H1 (cell line): ENCODE results near the gene KRT83. TPM values are rescaled to one million over a fixed set of nuclear protein-coding genes. Genes with fewer than 3 reads are reported as not detected.

Source experiments
- CTCF ChIA-PET: fragments of 300-600 bp; sonication (Branson Sonifier 250); formaldehyde crosslinking; loops from one replicate; lab custom pipeline; 2021; ENCODE audit not compliant: partially characterized antibody; lab: Charles Lee
- POLR2A ChIA-PET: fragments of 300-600 bp; sonication (Branson Sonifier 250); formaldehyde crosslinking; loops from one replicate; lab custom pipeline; 2021; ENCODE audit warnings: inconsistent platforms; ENCODE audit not compliant: partially characterized antibody; lab: Charles Lee
- DNase-seq, 2 experiments: peaks; one replicate each; pipeline versions ENCODE4 v3.0.0 to v3.0.0-alpha.2; 2010 to 2022; ENCODE audit warnings: low spot score in 2 of 2, low read depth in 1 of 2, mixed read lengths in 1 of 2
- FAIRE-seq: peaks from 2 replicates; lab custom pipeline; 2011; peaks lifted over from hg19 to GRCh38; lab: Jason Lieb, UNC
- H2AFZ ChIP-seq: 2 replicates; pipeline ENCODE4 v1.8.1; 2012; ENCODE audit warnings: low read length, inconsistent platforms
- H2AK5ac ChIP-seq: 2 replicates; pipeline ENCODE4 v1.6.1; 2013; ENCODE audit warnings: low read depth, low read length
- H2BK120ac ChIP-seq: replicated peaks from 2 replicates; pipeline ENCODE3; 2013; ENCODE audit warnings: low read depth, low read length, inconsistent platforms
- H2BK12ac ChIP-seq: 2 replicates; pipeline ENCODE4 v1.6.1; 2013; ENCODE audit warnings: low read depth, low read length
- H2BK15ac ChIP-seq: 2 replicates; pipeline ENCODE4 v1.6.1; 2013; ENCODE audit warnings: low read length
- H2BK20ac ChIP-seq: 2 replicates; pipeline ENCODE4 v1.6.1; 2013; ENCODE audit warnings: low read length
- H2BK5ac ChIP-seq: 2 replicates; pipeline ENCODE4 v1.6.1; 2013; ENCODE audit warnings: low read depth, low read length
- H3K14ac ChIP-seq: 2 replicates; pipeline ENCODE4 v1.6.1; 2013; ENCODE audit warnings: inconsistent platforms; ENCODE audit not compliant: insufficient read length
- H3K18ac ChIP-seq: 2 replicates; pipeline ENCODE4 v1.6.1; 2013; ENCODE audit warnings: low read length; ENCODE audit errors: extremely low read depth
- H3K23ac ChIP-seq: 2 replicates; pipeline ENCODE4 v1.6.1; 2013; ENCODE audit warnings: inconsistent platforms; ENCODE audit not compliant: insufficient read length
- H3K23me2 ChIP-seq: 2 replicates; pipeline ENCODE4 v1.6.1; 2013; ENCODE audit warnings: low read depth, low read length
- H3K27ac ChIP-seq: 2 replicates; pipeline ENCODE4 v1.6.1; 2011; ENCODE audit warnings: low read depth, low read length, inconsistent platforms
- H3K27me3 ChIP-seq, 4 experiments: replicated peaks in 1 of 4; 1 replicate in 1 of 4; 2 replicates in 3 of 4; pipeline versions ENCODE4 v1.6.1 to v1.8.1; 2011 to 2013; ENCODE audit warnings: low read length in 3 of 4, mild to moderate bottlenecking in 3 of 4, inconsistent platforms in 2 of 4, mixed read lengths in 2 of 4, moderate library complexity in 1 of 4; ENCODE audit not compliant: control insufficient read depth in 3 of 4, insufficient read depth in 3 of 4; ENCODE audit errors: extremely low read depth in 1 of 4
- H3K36me3 ChIP-seq, 4 experiments: 2 replicates each; pipeline versions ENCODE4 v1.6.1 to v1.8.1; 2011 to 2013; ENCODE audit warnings: mild to moderate bottlenecking in 4 of 4, low read length in 3 of 4, moderate library complexity in 2 of 4, control low read depth in 1 of 4, inconsistent platforms in 1 of 4; ENCODE audit not compliant: insufficient read depth in 4 of 4, control insufficient read depth in 2 of 4
- H3K4ac ChIP-seq: replicated peaks from 2 replicates; pipeline ENCODE3; 2013; ENCODE audit warnings: low read length, low read depth, mixed read lengths, inconsistent platforms; ENCODE audit not compliant: insufficient read length
- H3K4me1 ChIP-seq, 4 experiments: replicated peaks in 1 of 4; 1 replicate in 1 of 4; 2 replicates in 3 of 4; pipeline versions ENCODE4 v1.6.1 to v1.8.1; 2011 to 2013; ENCODE audit warnings: low read length in 3 of 4, inconsistent platforms in 2 of 4, mixed read lengths in 1 of 4; ENCODE audit not compliant: insufficient read depth in 4 of 4, control insufficient read depth in 3 of 4
- H3K4me2 ChIP-seq, 2 experiments: 2 replicates each; pipeline versions ENCODE4 v1.6.1 to v1.8.1; 2011 to 2013; ENCODE audit warnings: low read depth in 2 of 2, low read length in 2 of 2, control low read depth in 1 of 2, inconsistent platforms in 1 of 2, mild to moderate bottlenecking in 1 of 2; ENCODE audit not compliant: insufficient read depth in 1 of 2
- H3K4me3 ChIP-seq, 4 experiments: fragments of 200-600, 300-600 bp in 1 of 4; sonication (generic), shearing (Covaris generic), sonication (Bioruptor Twin) in 1 of 4; 2 replicates each; pipeline versions ENCODE4 v1.5.1 to v1.8.1; 2011 to 2016; ENCODE audit warnings: low read length in 4 of 4, low read depth in 3 of 4, control low read depth in 2 of 4, inconsistent platforms in 2 of 4, mild to moderate bottlenecking in 2 of 4, mixed read lengths in 1 of 4, moderate library complexity in 1 of 4; ENCODE audit not compliant: insufficient read depth in 2 of 4; ENCODE audit errors: extremely low read depth in 1 of 4
- H3K56ac ChIP-seq: replicated peaks from 2 replicates; pipeline ENCODE3; 2013; ENCODE audit warnings: low read depth, mild to moderate bottlenecking, mixed read lengths, low read length, inconsistent platforms; ENCODE audit not compliant: insufficient read length
- H3K79me1 ChIP-seq: 2 replicates; pipeline ENCODE4 v1.6.1; 2013; ENCODE audit warnings: low read depth, low read length, control low read depth
- H3K79me2 ChIP-seq, 2 experiments: 2 replicates each; pipeline versions ENCODE4 v1.6.1 to v1.8.1; 2012 to 2013; ENCODE audit warnings: low read length in 2 of 2, mild to moderate bottlenecking in 2 of 2, inconsistent platforms in 1 of 2; ENCODE audit not compliant: insufficient read depth in 2 of 2, control insufficient read depth in 1 of 2
- H3K9ac ChIP-seq, 4 experiments: replicated peaks in 1 of 4; 1 replicate in 1 of 4; 2 replicates in 3 of 4; pipeline versions ENCODE4 v1.6.1 to v1.8.1; 2011 to 2013; ENCODE audit warnings: low read depth in 3 of 4, low read length in 3 of 4, control low read depth in 2 of 4, mild to moderate bottlenecking in 2 of 4, moderate library complexity in 2 of 4, inconsistent platforms in 1 of 4; ENCODE audit errors: extremely low read depth in 1 of 4
- H3K9me3 ChIP-seq, 2 experiments: 2 replicates each; pipeline versions ENCODE4 v1.6.1 to v1.8.1; 2012 to 2013; ENCODE audit warnings: mild to moderate bottlenecking in 2 of 2, moderate library complexity in 2 of 2, control low read depth in 1 of 2, inconsistent platforms in 1 of 2, low read depth in 1 of 2, low read length in 1 of 2, mixed read lengths in 1 of 2; ENCODE audit not compliant: insufficient read depth in 2 of 2
- H4K20me1 ChIP-seq, 2 experiments: replicated peaks in 1 of 2; 2 replicates each; pipeline versions ENCODE3 to v1.8.1; 2011 to 2013; ENCODE audit warnings: inconsistent platforms in 2 of 2, low read length in 2 of 2, mild to moderate bottlenecking in 1 of 2; ENCODE audit not compliant: insufficient read depth in 2 of 2, control insufficient read depth in 1 of 2
- H4K5ac ChIP-seq: 2 replicates; pipeline ENCODE4 v1.6.1; 2013; ENCODE audit warnings: low read length, low read depth, mixed read lengths, inconsistent platforms; ENCODE audit not compliant: insufficient read length
- H4K8ac ChIP-seq: 2 replicates; pipeline ENCODE4 v1.8.0; 2013; ENCODE audit warnings: mild to moderate bottlenecking, moderate library complexity, low read length, inconsistent platforms; ENCODE audit not compliant: insufficient read depth; ENCODE audit errors: extremely low read depth
- H4K91ac ChIP-seq: replicated peaks from 2 replicates; pipeline ENCODE3; 2013; ENCODE audit warnings: low read length, mixed read lengths, inconsistent platforms; ENCODE audit not compliant: insufficient read length
- ATF3 ChIP-seq: IDR thresholded peaks from 2 replicates; pipeline ENCODE4 v1.6.1; 2011; ENCODE audit warnings: low read depth, mild to moderate bottlenecking, low read length; ENCODE audit not compliant: insufficient read depth
- CEBPB ChIP-seq: IDR thresholded peaks from 2 replicates; pipeline ENCODE4 v1.6.1; 2012; ENCODE audit warnings: low read depth, low read length
- CTBP2 ChIP-seq: IDR thresholded peaks from 2 replicates; pipeline ENCODE4 v1.7.0; 2011; ENCODE audit warnings: borderline replicate concordance, mild to moderate bottlenecking, moderate library complexity, mixed read lengths, low read length; ENCODE audit not compliant: insufficient read depth, insufficient read length
- JUN ChIP-seq: IDR thresholded peaks from 2 replicates; pipeline ENCODE4 v1.6.1; 2011; ENCODE audit warnings: low read depth, mild to moderate bottlenecking, improper control_type of control experiment, low read length
- KDM5A ChIP-seq: fragments of 200-600 bp; IDR thresholded peaks from 2 replicates; pipeline ENCODE4 v1.7.1; 2012; ENCODE audit warnings: mild to moderate bottlenecking, low read length, inconsistent platforms, mixed read lengths
- POLR2AphosphoS5 ChIP-seq: IDR thresholded peaks from 2 replicates; pipeline ENCODE4 v1.6.1; 2011; ENCODE audit warnings: low read depth, low read length
- RFX5 ChIP-seq: IDR thresholded peaks from 2 replicates; pipeline ENCODE4 v1.6.1; 2011; ENCODE audit warnings: low read depth, low read length, improper control_type of control experiment, borderline replicate concordance
- SIRT6 ChIP-seq: IDR thresholded peaks from one replicate; pipeline ENCODE4 v1.7.1; 2012; ENCODE audit warnings: low read length, inconsistent platforms
- SIX5 ChIP-seq: IDR thresholded peaks from 2 replicates; pipeline ENCODE4 v1.6.1; 2011; ENCODE audit warnings: mild to moderate bottlenecking, low read depth, low read length
- TCF12 ChIP-seq: IDR thresholded peaks from 2 replicates; pipeline ENCODE4 v1.6.1; 2011; ENCODE audit warnings: low read depth, mild to moderate bottlenecking, low read length
- USF2 ChIP-seq: IDR thresholded peaks from 2 replicates; pipeline ENCODE4 v1.6.1; 2011; ENCODE audit warnings: low read length, improper control_type of control experiment
- ZNF274 ChIP-seq: IDR thresholded peaks from 2 replicates; pipeline ENCODE4 v1.7.0; 2012; ENCODE audit warnings: low read length, borderline replicate concordance; ENCODE audit errors: extremely low read depth
- WGBS, 2 experiments: shearing (Covaris generic) in 1 of 2; methylation state at CpG; one replicate each; pipeline versions ENCODE4 v1.1.6 to v1.1.7; 2013 to 2015; ENCODE audit warnings: low lambda C conversion rate in 2 of 2, mixed read lengths in 2 of 2, inconsistent platforms in 1 of 2, low coverage in 1 of 2, missing lambda C conversion rate in 1 of 2; ENCODE audit not compliant: insufficient replicate concordance in 2 of 2, insufficient coverage in 1 of 2, insufficient read length in 1 of 2; ENCODE audit errors: extremely low coverage in 1 of 2, missing lambda C conversion rate in 1 of 2; 5-methylcytosine and 5-hydroxymethylcytosine counted together
- polyA plus RNA-seq, 7 experiments: library from polyadenylated mRNA; depleted of rRNA in 3 of 7; stranded (reverse) in 5 of 7; unstranded in 2 of 7; fragments of >200 nt in 5 of 7; fragments of 200-250 nt in 2 of 7; gene quantifications; 1 replicate in 5 of 7; 2 replicates in 1 of 7; 4 replicates in 1 of 7; pipeline versions ENCODE4 v1.2.1 to v1.2.3, GENCODE V29; 2011 to 2013; ENCODE audit warnings: missing spikeins in 2 of 7, mixed read lengths in 2 of 7
- total RNA-seq: library from RNA; stranded (reverse); fragmentation: NEBNext Ultra II Directional; extraction: Animal tissue kit (Norgen Biotek cat#: 25700); gene quantifications from 2 replicates; pipeline ENCODE4 v1.2.1, GENCODE V29; 2021

KRT83 gene
- total and polyA plus RNA-seq, 2 of the 8 experiments (the other 6 are each of a cell fraction or from before 2014, with no cell fraction given) = not detected

GRCh38 chr12:52355176-52355575 is 34.0 kb upstream of the KRT83 start:
- POLR2A ChIA-PET = no interaction called here
- Histone ChIP-seq H3K23ac (no peak overlapping the region), H3K23me2 (no peaks in the 10 kb centered on the region), H3K27me3 (no peaks in the 10 kb centered on the region), H4K5ac (no peak overlapping the region), H4K20me1 (no peaks in the 10 kb centered on the region), H3K9ac (no peak overlapping the region), H2BK15ac (no peak overlapping the region), H3K18ac (no peak overlapping the region), H2BK5ac (no peak overlapping the region), H4K91ac (no peak overlapping the region), H3K4ac (no peak overlapping the region), H3K4me1 (no peaks in the 10 kb centered on the region), H3K9me3 (no peaks in the 10 kb centered on the region; a peak in 1 of 4 replicates), H3K27ac (no peak overlapping the region), H3K79me1 (no peaks in the 10 kb centered on the region), H3K56ac (no peak overlapping the region), H2BK20ac (no peak overlapping the region), H4K8ac (no peak overlapping the region), H3K4me2 (no peak overlapping the region), H3K14ac (no peak overlapping the region), H2AK5ac (no peak overlapping the region), H2BK12ac (no peak overlapping the region), H2AFZ (no peak overlapping the region), H3K79me2 (no peaks in the 10 kb centered on the region), H3K36me3 (no peaks in the 10 kb centered on the region), H3K4me3 (no peak overlapping the region), H2BK120ac (no peak overlapping the region)
- DNase-seq (no peak), FAIRE-seq (no peak)
- WGBS, 2 experiments = 96% methylated on average over 8 of the region's 8 CpGs; no CpG with 5 or more reads in 1 of the 2 experiments
- CTCF ChIA-PET = interaction anchor here (0.6 to 2.0 kb wide), 8 partner anchors 9 to 211 kb away, joined by 3 to 6 read pairs (median 4); no protein-coding TSS in a partner anchor
- TF ChIP-seq ATF3 (no peak), USF2 (no peak), RFX5 (no peak), SIX5 (no peak), POLR2AphosphoS5 (no peak), JUN (no peak), TCF12 (no peak), CTBP2 (no peak), KDM5A (no peak), SIRT6 (no peak), ZNF274 (no peak), CEBPB (no peak)
